Stomach (tissue), 4 donors: Measurements from ENCODE around the gene UFSP1.

Experiments used
- CTCF ChIP-seq, 7 experiments: fragments of 450-650 bp in 4 of 7; fragments of 200-600 bp in 3 of 7; sonication (generic) in 3 of 7; IDR thresholded peaks; one replicate each; pipeline ENCODE4 v1.5.1; 2016 to 2019; ENCODE audit warnings: antibody characterized with exemption in 7 of 7, control low read depth in 2 of 7, mild to moderate bottlenecking in 1 of 7
- EP300 ChIP-seq: sonication (generic); formaldehyde crosslinking; IDR thresholded peaks from one replicate; pipeline ENCODE4 v1.6.1; 2017; ENCODE audit warnings: antibody characterized with exemption
- POLR2A ChIP-seq, 4 donors: fragments of 450-650 bp; IDR thresholded peaks; one replicate each; pipeline ENCODE4 v1.6.1; 2016; ENCODE audit warnings: antibody characterized with exemption in 4 of 4, control low read depth in 2 of 4, mild to moderate bottlenecking in 1 of 4, moderate library complexity in 1 of 4
- POLR2AphosphoS5 ChIP-seq, 3 donors: sonication (generic); formaldehyde crosslinking; IDR thresholded peaks; one replicate each; pipeline ENCODE4 v1.6.1; 2016; ENCODE audit warnings: antibody characterized with exemption in 3 of 3

- TF ChIP-seq CTCF (IDR thresholded peaks at IDR 0.05) = no peak
- no peak for TF ChIP-seq POLR2AphosphoS5 (IDR thresholded peaks at IDR 0.05)
- TF ChIP-seq POLR2A (IDR thresholded peaks at IDR 0.05) = no peak
- no peak for TF ChIP-seq EP300
Measured at GRCh38 chr7:100881136-100881535, 8.4 kb downstream of the UFSP1 start.
